ENCODE measurements around the gene SPTBN2.

DNA sequence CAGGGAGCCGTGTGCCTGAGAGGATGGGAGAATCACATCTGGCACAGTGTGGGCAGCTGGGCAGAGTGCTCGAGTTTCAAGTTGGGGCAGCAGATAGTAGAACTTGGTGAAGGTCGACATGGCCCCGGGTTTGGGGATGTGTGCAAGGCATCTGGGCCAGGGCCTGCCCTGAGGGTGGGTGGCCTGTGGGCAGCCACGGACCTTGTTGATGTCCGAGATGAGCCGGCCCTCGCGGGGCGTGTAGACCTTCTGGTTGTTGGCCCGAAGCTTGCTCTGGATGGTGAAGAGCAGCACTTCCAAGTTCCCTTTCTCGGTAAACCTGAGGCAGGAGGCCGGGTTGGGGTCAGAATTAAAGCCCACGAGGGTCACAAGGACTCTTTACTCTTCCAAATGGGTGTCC is 20.3 kb downstream of the SPTBN2 start:
- TF ChIP-seq CTCF (IDR thresholded peaks at IDR 0.05) (no peak), CREB1 (CRISPR knock-in tag; IDR thresholded peaks at IDR 0.05) (no peak), OVOL2 (CRISPR knock-in tag; IDR thresholded peaks at IDR 0.05; ENCODE audit: borderline replicate concordance) (no peak), IRF2 (CRISPR knock-in tag; IDR thresholded peaks at IDR 0.05; ENCODE audit: borderline replicate concordance, low read depth) (no peak), E2F4 (CRISPR knock-in tag; IDR thresholded peaks at IDR 0.05; ENCODE audit: borderline replicate concordance, low read depth) (no peak), SMAD4 (CRISPR knock-in tag; IDR thresholded peaks at IDR 0.05) (no peak), ERG (CRISPR knock-in tag; IDR thresholded peaks at IDR 0.05) (no peak), GABPB1 (CRISPR knock-in tag; IDR thresholded peaks at IDR 0.05) (no peak), KAT7 (CRISPR knock-in tag; IDR thresholded peaks at IDR 0.05; ENCODE audit: borderline replicate concordance) (no peak), ARID4B (CRISPR knock-in tag; IDR thresholded peaks at IDR 0.05; ENCODE audit: borderline replicate concordance) (no peak), USF1 (CRISPR knock-in tag; IDR thresholded peaks at IDR 0.05) (no peak), MAX (CRISPR knock-in tag; IDR thresholded peaks at IDR 0.05) (no peak)
- TF ChIP-seq, protein P1, sequence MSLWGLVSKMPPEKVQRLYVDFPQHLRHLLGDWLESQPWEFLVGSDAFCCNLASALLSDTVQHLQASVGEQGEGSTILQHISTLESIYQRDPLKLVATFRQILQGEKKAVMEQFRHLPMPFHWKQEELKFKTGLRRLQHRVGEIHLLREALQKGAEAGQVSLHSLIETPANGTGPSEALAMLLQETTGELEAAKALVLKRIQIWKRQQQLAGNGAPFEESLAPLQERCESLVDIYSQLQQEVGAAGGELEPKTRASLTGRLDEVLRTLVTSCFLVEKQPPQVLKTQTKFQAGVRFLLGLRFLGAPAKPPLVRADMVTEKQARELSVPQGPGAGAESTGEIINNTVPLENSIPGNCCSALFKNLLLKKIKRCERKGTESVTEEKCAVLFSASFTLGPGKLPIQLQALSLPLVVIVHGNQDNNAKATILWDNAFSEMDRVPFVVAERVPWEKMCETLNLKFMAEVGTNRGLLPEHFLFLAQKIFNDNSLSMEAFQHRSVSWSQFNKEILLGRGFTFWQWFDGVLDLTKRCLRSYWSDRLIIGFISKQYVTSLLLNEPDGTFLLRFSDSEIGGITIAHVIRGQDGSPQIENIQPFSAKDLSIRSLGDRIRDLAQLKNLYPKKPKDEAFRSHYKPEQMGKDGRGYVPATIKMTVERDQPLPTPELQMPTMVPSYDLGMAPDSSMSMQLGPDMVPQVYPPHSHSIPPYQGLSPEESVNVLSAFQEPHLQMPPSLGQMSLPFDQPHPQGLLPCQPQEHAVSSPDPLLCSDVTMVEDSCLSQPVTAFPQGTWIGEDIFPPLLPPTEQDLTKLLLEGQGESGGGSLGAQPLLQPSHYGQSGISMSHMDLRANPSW (CRISPR knock-in tag; conservative IDR thresholded peaks at IDR 0.05; ENCODE audit: low read depth): no peak
- TF ChIP-seq, protein P2, sequence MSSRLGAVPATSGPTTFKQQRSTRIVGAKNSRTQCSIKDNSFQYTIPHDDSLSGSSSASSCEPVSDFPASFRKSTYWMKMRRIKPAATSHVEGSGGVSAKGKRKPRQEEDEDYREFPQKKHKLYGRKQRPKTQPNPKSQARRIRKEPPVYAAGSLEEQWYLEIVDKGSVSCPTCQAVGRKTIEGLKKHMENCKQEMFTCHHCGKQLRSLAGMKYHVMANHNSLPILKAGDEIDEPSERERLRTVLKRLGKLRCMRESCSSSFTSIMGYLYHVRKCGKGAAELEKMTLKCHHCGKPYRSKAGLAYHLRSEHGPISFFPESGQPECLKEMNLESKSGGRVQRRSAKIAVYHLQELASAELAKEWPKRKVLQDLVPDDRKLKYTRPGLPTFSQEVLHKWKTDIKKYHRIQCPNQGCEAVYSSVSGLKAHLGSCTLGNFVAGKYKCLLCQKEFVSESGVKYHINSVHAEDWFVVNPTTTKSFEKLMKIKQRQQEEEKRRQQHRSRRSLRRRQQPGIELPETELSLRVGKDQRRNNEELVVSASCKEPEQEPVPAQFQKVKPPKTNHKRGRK (CRISPR knock-in tag; IDR thresholded peaks at IDR 0.05; ENCODE audit: borderline replicate concordance): no peak

Measured in WTC11 (cell line).